IMR-90 (cell line): Measurements from ENCODE around the gene DNAH8. TPM values are rescaled to one million over a fixed set of nuclear protein-coding genes. Genes with fewer than 3 reads are reported as not detected.

Source experiments
- ATAC-seq: fragments of 200-7000 bp; cut with Tn5 transposase; 2 replicates; pipeline ENCODE4 v1.9.1; 2020; ENCODE audit warnings: low read depth, mild to moderate bottlenecking, moderate library complexity
- BruUV-seq: library from RNA; stranded (reverse); fragments of 400-500 nt; replicated peaks from 2 replicates; lab custom pipeline; 2021; lab: Mats Ljungman, UMichigan
- CTCF ChIA-PET: fragments of 300-600 bp; formaldehyde crosslinking; extraction: SDS; loops from one replicate; lab custom pipeline; 2021; ENCODE audit warnings: antibody characterized with exemption; lab: Yijun Ruan, JAX
- POLR2A ChIA-PET: fragments of 300-600 bp; sonication (Branson Sonifier 250); formaldehyde crosslinking; loops from one replicate; lab custom pipeline; 2022; ENCODE audit warnings: antibody characterized with exemption; ENCODE audit not compliant: unreplicated experiment; lab: Charles Lee
- DNase-seq: peaks from one replicate; pipeline ENCODE4 v3.0.0; 2013
- H2AFZ ChIP-seq: replicated peaks from 2 replicates; pipeline ENCODE3; 2013; ENCODE audit warnings: low read length, mild to moderate bottlenecking; ENCODE audit not compliant: poor library complexity
- H2AK5ac ChIP-seq: 2 replicates; pipeline ENCODE4 v1.6.1; 2013; ENCODE audit warnings: low read depth, low read length, inconsistent platforms
- H2AK9ac ChIP-seq: replicated peaks from 2 replicates; pipeline ENCODE3; 2013; ENCODE audit warnings: mild to moderate bottlenecking, low read depth, low read length, moderate library complexity; ENCODE audit not compliant: poor library complexity
- H2BK120ac ChIP-seq: 2 replicates; pipeline ENCODE4 v1.6.1; 2013; ENCODE audit warnings: low read depth, low read length, inconsistent platforms
- H2BK15ac ChIP-seq: 3 replicates; pipeline ENCODE4 v1.6.1; 2013; ENCODE audit warnings: low read depth, low read length, inconsistent platforms
- H2BK20ac ChIP-seq: 2 replicates; pipeline ENCODE4 v1.6.1; 2013; ENCODE audit warnings: low read depth, mild to moderate bottlenecking, inconsistent platforms, low read length, moderate library complexity
- H2BK5ac ChIP-seq: 2 replicates; pipeline ENCODE4 v1.6.1; 2013; ENCODE audit warnings: mild to moderate bottlenecking, low read depth, low read length, inconsistent platforms; ENCODE audit not compliant: poor library complexity, severe bottlenecking
- H3K14ac ChIP-seq: replicated peaks from 2 replicates; pipeline ENCODE4 v1.6.1; 2013; ENCODE audit warnings: low read depth, low read length, inconsistent platforms
- H3K18ac ChIP-seq: 2 replicates; pipeline ENCODE4 v1.6.1; 2013; ENCODE audit warnings: low read depth, low read length, control low read depth
- H3K23ac ChIP-seq: 2 replicates; pipeline ENCODE4 v1.6.1; 2013; ENCODE audit warnings: low read depth, low read length, inconsistent platforms
- H3K27ac ChIP-seq: 2 replicates; pipeline ENCODE4 v1.5.1; 2013; ENCODE audit warnings: mild to moderate bottlenecking, control low read depth, low read length; ENCODE audit not compliant: insufficient read depth
- H3K27me3 ChIP-seq: 2 replicates; pipeline ENCODE4 v1.6.1; 2013; ENCODE audit warnings: low read length; ENCODE audit not compliant: control insufficient read depth, insufficient read depth
- H3K36me3 ChIP-seq: 2 replicates; pipeline ENCODE4 v1.6.1; 2013; ENCODE audit warnings: low read length, mixed read lengths; ENCODE audit not compliant: control insufficient read depth, insufficient read depth
- H3K4ac ChIP-seq: 2 replicates; pipeline ENCODE4 v1.6.1; 2013; ENCODE audit warnings: low read depth, low read length, inconsistent platforms
- H3K4me1 ChIP-seq: 2 replicates; pipeline ENCODE4 v1.6.1; 2013; ENCODE audit warnings: low read length, mixed read lengths; ENCODE audit not compliant: control insufficient read depth, insufficient read depth
- H3K4me2 ChIP-seq: 2 replicates; pipeline ENCODE4 v1.6.1; 2013; ENCODE audit warnings: low read depth, mild to moderate bottlenecking, control low read depth, low read length, moderate library complexity
- H3K4me3 ChIP-seq: 2 replicates; pipeline ENCODE4 v1.5.1; 2013; ENCODE audit warnings: low read depth, mild to moderate bottlenecking, control low read depth, low read length, moderate library complexity; ENCODE audit not compliant: insufficient read depth
- H3K56ac ChIP-seq: 2 replicates; pipeline ENCODE4 v1.6.1; 2013; ENCODE audit warnings: low read length, inconsistent platforms; ENCODE audit not compliant: insufficient read depth; ENCODE audit errors: extremely low read depth
- H3K79me1 ChIP-seq, 2 experiments: 2 replicates each; pipeline ENCODE4 v1.6.1; 2013; ENCODE audit warnings: low read length in 2 of 2, inconsistent platforms in 1 of 2, low read depth in 1 of 2
- H3K9ac ChIP-seq: 2 replicates; pipeline ENCODE4 v1.6.1; 2013; ENCODE audit warnings: low read depth, low read length, control low read depth
- H3K9me1 ChIP-seq: 2 replicates; pipeline ENCODE4 v1.6.1; 2013; ENCODE audit warnings: low read length, inconsistent platforms; ENCODE audit not compliant: insufficient read depth
- H3K9me3 ChIP-seq: 2 replicates; pipeline ENCODE4 v1.6.1; 2013; ENCODE audit warnings: low read length; ENCODE audit not compliant: control insufficient read depth, insufficient read depth
- H4K20me1 ChIP-seq: 2 replicates; pipeline ENCODE4 v1.6.1; 2013; ENCODE audit warnings: low read length, inconsistent platforms; ENCODE audit not compliant: insufficient read depth
- H4K5ac ChIP-seq: 2 replicates; pipeline ENCODE4 v1.6.1; 2013; ENCODE audit warnings: mild to moderate bottlenecking, low read depth, low read length, control low read depth
- H4K8ac ChIP-seq, 2 experiments: 2 replicates each; pipeline ENCODE4 v1.6.1; 2013; ENCODE audit warnings: low read depth in 2 of 2, low read length in 2 of 2, control low read depth in 1 of 2, inconsistent platforms in 1 of 2
- H4K91ac ChIP-seq: 2 replicates; pipeline ENCODE4 v1.6.1; 2013; ENCODE audit warnings: low read depth, low read length, inconsistent platforms; ENCODE audit not compliant: insufficient read depth
- CTCF ChIP-seq: conservative IDR thresholded peaks from 2 replicates; pipeline ENCODE4 v1.5.1; 2012; ENCODE audit warnings: mild to moderate bottlenecking, low read depth, low read length, improper control_type of control experiment
- FOS ChIP-seq: fragments of 150-350 bp; IDR thresholded peaks from 2 replicates; pipeline ENCODE4 v1.6.1; 2016; ENCODE audit warnings: low read depth, low read length
- RAD21 ChIP-seq: IDR thresholded peaks from 2 replicates; pipeline ENCODE4 v1.6.1; 2012; ENCODE audit warnings: low read length, improper control_type of control experiment
- SMC3 ChIP-seq: fragments of 150-350 bp; IDR thresholded peaks from 2 replicates; pipeline ENCODE4 v1.6.1; 2016; ENCODE audit warnings: low read depth, mild to moderate bottlenecking, antibody characterized with exemption, low read length, moderate library complexity
- WGBS, 2 experiments: methylation state at CpG; one replicate each; pipeline versions ENCODE4 v1.1.5 to v1.1.7; 2013; ENCODE audit warnings: missing lambda C conversion rate in 2 of 2; ENCODE audit not compliant: insufficient read length in 1 of 2; ENCODE audit errors: extremely low coverage in 2 of 2; 5-methylcytosine and 5-hydroxymethylcytosine counted together
- dilution Hi-C: fragments of 300-500 bp; cut with HindIII; formaldehyde crosslinking; loops from one replicate; pipeline ENCODE4 v1.14.3; 2018; ENCODE audit warnings: low sequenced_read_pairs; ENCODE audit not compliant: unreplicated experiment
- in situ Hi-C: fragments of 300-500 bp; cut with MboI; formaldehyde crosslinking; loops from 3 replicates; pipeline ENCODE4 v1.14.3; 2019; ENCODE audit warnings: low sequenced_read_pairs, inconsistent platforms, mixed read lengths
- intact Hi-C: fragments of 100-400 bp; cut with micrococcal nuclease; formaldehyde crosslinking; loops from 2 replicates; pipeline ENCODE4 v1.10.0; 2022
- polyA plus RNA-seq, 3 experiments: library from polyadenylated mRNA; depleted of rRNA; stranded (reverse); fragments of >200 nt; gene quantifications; 2 replicates each; pipeline ENCODE4 v1.2.3, GENCODE V29; 2012; ENCODE audit warnings: low replicate concordance in 1 of 3
- total RNA-seq: library from RNA; depleted of rRNA; stranded (reverse); fragments of >200 nt; gene quantifications from 2 replicates; pipeline ENCODE4 v1.2.3, GENCODE V29; 2012
- TF ChIP-seq, protein P1 (sequence below): fragments of 150-350 bp; IDR thresholded peaks from 2 replicates; pipeline ENCODE4 v1.6.1; 2016; ENCODE audit warnings: low read depth, mild to moderate bottlenecking, low read length, moderate library complexity, borderline replicate concordance

The DNAH8 gene
- total and polyA plus RNA-seq, 2 of the 4 experiments (the other 2 are of a cell fraction) = not detected

- POLR2A ChIA-PET = no interaction called here
- peak; percentile 37; the same call in 1 of the 2 replicates for ATAC-seq
Measured at GRCh38 chr6:38720295-38720694, 5.2 kb downstream of the DNAH8 start.

More at GRCh38 chr6:38720295-38720694, 5.2 kb downstream of the DNAH8 start:
- in situ Hi-C loops = no loop called here
- intact Hi-C loops = no loop called here
- Histone ChIP-seq H2BK5ac (no peak overlapping the region), H2AK5ac (no peak overlapping the region), H2BK120ac (no peak overlapping the region), H3K4me2 (no peak overlapping the region), H4K8ac (no peak overlapping the region), H3K4me3 (no peak overlapping the region), H2AK9ac (no peak overlapping the region), H3K14ac (no peak overlapping the region), H3K9me1 (no peaks in the 10 kb centered on the region), H4K5ac (no peak overlapping the region), H3K27ac (no peak overlapping the region), H2BK20ac (no peak overlapping the region), H3K9me3 (no peaks in the 10 kb centered on the region), H3K9ac (no peak overlapping the region), H2AFZ (no peak overlapping the region), H4K20me1 (no peaks in the 10 kb centered on the region), H2BK15ac (no peak overlapping the region), H3K4ac (no peak overlapping the region), H3K27me3 (peaks cover 17% of the 10 kb centered on the region), H3K4me1 (no peaks in the 10 kb centered on the region), H3K36me3 (no peaks in the 10 kb centered on the region), H3K23ac (no peak overlapping the region), H3K18ac (no peak overlapping the region), H3K56ac (no peak overlapping the region), H4K91ac (no peak overlapping the region), H3K79me1 (no peaks in the 10 kb centered on the region)
- BruUV-seq = no TSS peak
- CTCF ChIA-PET = no interaction called here
- TF ChIP-seq SMC3 (no peak), RAD21 (peak; percentile 25; the same call in 1 of the 2 replicates), CTCF (peak; percentile 33; the same call in 1 of the 2 replicates), FOS (no peak)
- TF ChIP-seq, protein P1, sequence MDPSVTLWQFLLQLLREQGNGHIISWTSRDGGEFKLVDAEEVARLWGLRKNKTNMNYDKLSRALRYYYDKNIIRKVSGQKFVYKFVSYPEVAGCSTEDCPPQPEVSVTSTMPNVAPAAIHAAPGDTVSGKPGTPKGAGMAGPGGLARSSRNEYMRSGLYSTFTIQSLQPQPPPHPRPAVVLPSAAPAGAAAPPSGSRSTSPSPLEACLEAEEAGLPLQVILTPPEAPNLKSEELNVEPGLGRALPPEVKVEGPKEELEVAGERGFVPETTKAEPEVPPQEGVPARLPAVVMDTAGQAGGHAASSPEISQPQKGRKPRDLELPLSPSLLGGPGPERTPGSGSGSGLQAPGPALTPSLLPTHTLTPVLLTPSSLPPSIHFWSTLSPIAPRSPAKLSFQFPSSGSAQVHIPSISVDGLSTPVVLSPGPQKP = no peak
- dilution Hi-C loops = no loop called here
- DNase-seq = peak; percentile 10
- no CpG with 5 or more reads among the region's 2 CpGs for WGBS, 2 experiments
